OCI-LY3 (cell line): ENCODE data around the gene WDR18.

Source experiments
- EZH2phosphoT487 ChIP-seq: fragments of 200-600 bp; shearing (Covaris generic); IDR thresholded peaks from 2 replicates; pipeline ENCODE4 v1.6.1; 2018; ENCODE audit warnings: antibody characterized with exemption, mixed run types, low read depth
- TF ChIP-seq, protein P1 (sequence below): fragments of 200-600, 300-600 bp; sonication (generic); IDR thresholded peaks from 2 replicates; pipeline ENCODE4 v1.5.1; 2014; ENCODE audit warnings: antibody characterized with exemption, low read length, low read depth

- TF ChIP-seq, protein P1, sequence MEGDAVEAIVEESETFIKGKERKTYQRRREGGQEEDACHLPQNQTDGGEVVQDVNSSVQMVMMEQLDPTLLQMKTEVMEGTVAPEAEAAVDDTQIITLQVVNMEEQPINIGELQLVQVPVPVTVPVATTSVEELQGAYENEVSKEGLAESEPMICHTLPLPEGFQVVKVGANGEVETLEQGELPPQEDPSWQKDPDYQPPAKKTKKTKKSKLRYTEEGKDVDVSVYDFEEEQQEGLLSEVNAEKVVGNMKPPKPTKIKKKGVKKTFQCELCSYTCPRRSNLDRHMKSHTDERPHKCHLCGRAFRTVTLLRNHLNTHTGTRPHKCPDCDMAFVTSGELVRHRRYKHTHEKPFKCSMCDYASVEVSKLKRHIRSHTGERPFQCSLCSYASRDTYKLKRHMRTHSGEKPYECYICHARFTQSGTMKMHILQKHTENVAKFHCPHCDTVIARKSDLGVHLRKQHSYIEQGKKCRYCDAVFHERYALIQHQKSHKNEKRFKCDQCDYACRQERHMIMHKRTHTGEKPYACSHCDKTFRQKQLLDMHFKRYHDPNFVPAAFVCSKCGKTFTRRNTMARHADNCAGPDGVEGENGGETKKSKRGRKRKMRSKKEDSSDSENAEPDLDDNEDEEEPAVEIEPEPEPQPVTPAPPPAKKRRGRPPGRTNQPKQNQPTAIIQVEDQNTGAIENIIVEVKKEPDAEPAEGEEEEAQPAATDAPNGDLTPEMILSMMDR = no peak
- TF ChIP-seq EZH2phosphoT487 = no peak
Measured at GRCh38 chr19:1018932-1019615, 34.9 kb downstream of the WDR18 start.
